SK-N-SH (cell line): ENCODE measurements around the gene RUVBL2.

ENCODE experiments used
- EP300 ChIP-seq, 2 experiments: IDR thresholded peaks; 2 replicates each; pipeline versions ENCODE4 v1.4.0 to v1.6.1; 2012; ENCODE audit warnings: borderline replicate concordance in 1 of 2, low read depth in 1 of 2, low read length in 1 of 2
- EZH2phosphoT487 ChIP-seq: fragments of 200-600 bp; sonication (generic); IDR thresholded peaks from 2 replicates; pipeline ENCODE4 v1.6.1; 2017; ENCODE audit warnings: low read depth, mixed run types, mild to moderate bottlenecking, antibody characterized with exemption, moderate library complexity, borderline replicate concordance
- FOXJ3 ChIP-seq: sonication (generic); formaldehyde crosslinking; IDR thresholded peaks from 2 replicates; pipeline ENCODE4 v1.5.1; 2020; ENCODE audit warnings: mild to moderate bottlenecking, missing genetic modification reagents
- FOXM1 ChIP-seq: IDR thresholded peaks from 2 replicates; pipeline ENCODE4 v1.4.0; 2012; ENCODE audit warnings: low read depth, mild to moderate bottlenecking
- GABPA ChIP-seq: IDR thresholded peaks from 2 replicates; pipeline ENCODE4 v1.4.0; 2012; ENCODE audit warnings: low read depth, mild to moderate bottlenecking
- MXI1 ChIP-seq: IDR thresholded peaks from 2 replicates; pipeline ENCODE4 v1.6.1; 2012; ENCODE audit warnings: mild to moderate bottlenecking, low read depth, low read length, improper control_type of control experiment
- SMC3 ChIP-seq: IDR thresholded peaks from 2 replicates; pipeline ENCODE4 v1.6.1; 2012; ENCODE audit warnings: low read depth, low read length, improper control_type of control experiment
- YY1 ChIP-seq: IDR thresholded peaks from 2 replicates; pipeline ENCODE4 v1.4.0; 2012; ENCODE audit warnings: low read depth, mild to moderate bottlenecking
- TF ChIP-seq, protein P1 (sequence below): fragments of 200-600 bp; sonication (generic); IDR thresholded peaks from 2 replicates; pipeline ENCODE4 v1.6.1; 2017; ENCODE audit warnings: antibody characterized with exemption, mild to moderate bottlenecking, moderate library complexity
- TF ChIP-seq, protein P2 (sequence below): IDR thresholded peaks from 2 replicates; pipeline ENCODE4 v1.4.0; 2012; ENCODE audit warnings: low read depth
- TF ChIP-seq, protein P3 (sequence below): IDR thresholded peaks from 2 replicates; pipeline ENCODE4 v1.4.0; 2012; ENCODE audit warnings: low read depth, borderline replicate concordance
- TF ChIP-seq, protein P4 (sequence below): fragments of 150-350 bp; IDR thresholded peaks from 2 replicates; pipeline ENCODE4 v1.6.1; 2017; ENCODE audit warnings: antibody characterized with exemption, low read length, low read depth, borderline replicate concordance
- TF ChIP-seq, protein P5 (sequence below): IDR thresholded peaks from 2 replicates; pipeline ENCODE4 v1.4.0; 2012; ENCODE audit warnings: low read depth, borderline replicate concordance
- TF ChIP-seq, protein P6 (sequence below): IDR thresholded peaks from 2 replicates; pipeline ENCODE4 v1.6.1; 2012; ENCODE audit warnings: mild to moderate bottlenecking, low read depth, low read length, moderate library complexity

DNA sequence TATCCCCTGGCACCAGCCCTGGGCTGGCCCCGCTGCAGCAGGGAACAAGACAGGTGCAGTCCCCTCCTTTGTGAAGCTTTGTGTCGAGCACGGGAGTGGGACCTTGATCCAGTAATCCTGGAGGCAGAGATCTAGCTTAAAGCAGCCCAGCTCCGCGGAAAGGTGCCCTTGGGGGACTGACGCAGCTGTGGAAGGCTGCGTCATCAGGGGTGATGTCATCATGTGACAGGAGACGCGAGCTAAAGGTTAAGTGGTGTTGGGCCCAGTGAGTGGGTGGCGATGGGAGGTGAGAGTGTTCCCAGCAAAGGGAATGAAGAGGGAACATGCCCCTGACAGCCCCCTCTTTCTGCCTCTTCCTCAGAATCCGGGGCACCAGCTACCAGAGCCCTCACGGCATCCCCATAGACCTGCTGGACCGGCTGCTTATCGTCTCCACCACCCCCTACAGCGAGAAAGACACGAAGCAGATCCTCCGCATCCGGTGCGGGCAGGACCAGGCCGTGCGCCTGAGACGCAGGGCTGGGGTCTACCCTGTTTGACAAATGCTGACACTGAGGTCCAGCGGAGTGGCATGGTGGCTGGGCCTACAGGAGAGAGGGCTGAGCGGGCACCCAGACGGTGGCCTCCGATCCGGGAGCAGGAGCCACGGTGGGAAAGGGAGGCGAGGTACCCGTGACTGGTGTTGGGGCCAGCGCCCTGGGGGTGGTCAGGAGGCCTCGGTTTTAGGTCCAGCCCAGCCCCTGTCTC is 20.6 kb downstream of the RUVBL2 start:
- TF ChIP-seq, protein P1, sequence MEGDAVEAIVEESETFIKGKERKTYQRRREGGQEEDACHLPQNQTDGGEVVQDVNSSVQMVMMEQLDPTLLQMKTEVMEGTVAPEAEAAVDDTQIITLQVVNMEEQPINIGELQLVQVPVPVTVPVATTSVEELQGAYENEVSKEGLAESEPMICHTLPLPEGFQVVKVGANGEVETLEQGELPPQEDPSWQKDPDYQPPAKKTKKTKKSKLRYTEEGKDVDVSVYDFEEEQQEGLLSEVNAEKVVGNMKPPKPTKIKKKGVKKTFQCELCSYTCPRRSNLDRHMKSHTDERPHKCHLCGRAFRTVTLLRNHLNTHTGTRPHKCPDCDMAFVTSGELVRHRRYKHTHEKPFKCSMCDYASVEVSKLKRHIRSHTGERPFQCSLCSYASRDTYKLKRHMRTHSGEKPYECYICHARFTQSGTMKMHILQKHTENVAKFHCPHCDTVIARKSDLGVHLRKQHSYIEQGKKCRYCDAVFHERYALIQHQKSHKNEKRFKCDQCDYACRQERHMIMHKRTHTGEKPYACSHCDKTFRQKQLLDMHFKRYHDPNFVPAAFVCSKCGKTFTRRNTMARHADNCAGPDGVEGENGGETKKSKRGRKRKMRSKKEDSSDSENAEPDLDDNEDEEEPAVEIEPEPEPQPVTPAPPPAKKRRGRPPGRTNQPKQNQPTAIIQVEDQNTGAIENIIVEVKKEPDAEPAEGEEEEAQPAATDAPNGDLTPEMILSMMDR: no peak
- TF ChIP-seq FOXJ3 (CRISPR knock-in tag) (no peak), FOXM1 (no peak), EP300 (IDR thresholded peaks at IDR 0.05; ENCODE audit: borderline replicate concordance in 1 of 2, low read depth in 1 of 2, low read length in 1 of 2) (no peak), EZH2phosphoT487 (no peak), MXI1 (no peak), SMC3 (no peak), GABPA (no peak), YY1 (no peak)
- TF ChIP-seq, protein P2, sequence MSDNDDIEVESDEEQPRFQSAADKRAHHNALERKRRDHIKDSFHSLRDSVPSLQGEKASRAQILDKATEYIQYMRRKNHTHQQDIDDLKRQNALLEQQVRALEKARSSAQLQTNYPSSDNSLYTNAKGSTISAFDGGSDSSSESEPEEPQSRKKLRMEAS: no peak
- TF ChIP-seq, protein P3, sequence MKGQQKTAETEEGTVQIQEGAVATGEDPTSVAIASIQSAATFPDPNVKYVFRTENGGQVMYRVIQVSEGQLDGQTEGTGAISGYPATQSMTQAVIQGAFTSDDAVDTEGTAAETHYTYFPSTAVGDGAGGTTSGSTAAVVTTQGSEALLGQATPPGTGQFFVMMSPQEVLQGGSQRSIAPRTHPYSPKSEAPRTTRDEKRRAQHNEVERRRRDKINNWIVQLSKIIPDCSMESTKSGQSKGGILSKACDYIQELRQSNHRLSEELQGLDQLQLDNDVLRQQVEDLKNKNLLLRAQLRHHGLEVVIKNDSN: no peak
- TF ChIP-seq, protein P4, sequence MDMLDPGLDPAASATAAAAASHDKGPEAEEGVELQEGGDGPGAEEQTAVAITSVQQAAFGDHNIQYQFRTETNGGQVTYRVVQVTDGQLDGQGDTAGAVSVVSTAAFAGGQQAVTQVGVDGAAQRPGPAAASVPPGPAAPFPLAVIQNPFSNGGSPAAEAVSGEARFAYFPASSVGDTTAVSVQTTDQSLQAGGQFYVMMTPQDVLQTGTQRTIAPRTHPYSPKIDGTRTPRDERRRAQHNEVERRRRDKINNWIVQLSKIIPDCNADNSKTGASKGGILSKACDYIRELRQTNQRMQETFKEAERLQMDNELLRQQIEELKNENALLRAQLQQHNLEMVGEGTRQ: no peak
- TF ChIP-seq, protein P5, sequence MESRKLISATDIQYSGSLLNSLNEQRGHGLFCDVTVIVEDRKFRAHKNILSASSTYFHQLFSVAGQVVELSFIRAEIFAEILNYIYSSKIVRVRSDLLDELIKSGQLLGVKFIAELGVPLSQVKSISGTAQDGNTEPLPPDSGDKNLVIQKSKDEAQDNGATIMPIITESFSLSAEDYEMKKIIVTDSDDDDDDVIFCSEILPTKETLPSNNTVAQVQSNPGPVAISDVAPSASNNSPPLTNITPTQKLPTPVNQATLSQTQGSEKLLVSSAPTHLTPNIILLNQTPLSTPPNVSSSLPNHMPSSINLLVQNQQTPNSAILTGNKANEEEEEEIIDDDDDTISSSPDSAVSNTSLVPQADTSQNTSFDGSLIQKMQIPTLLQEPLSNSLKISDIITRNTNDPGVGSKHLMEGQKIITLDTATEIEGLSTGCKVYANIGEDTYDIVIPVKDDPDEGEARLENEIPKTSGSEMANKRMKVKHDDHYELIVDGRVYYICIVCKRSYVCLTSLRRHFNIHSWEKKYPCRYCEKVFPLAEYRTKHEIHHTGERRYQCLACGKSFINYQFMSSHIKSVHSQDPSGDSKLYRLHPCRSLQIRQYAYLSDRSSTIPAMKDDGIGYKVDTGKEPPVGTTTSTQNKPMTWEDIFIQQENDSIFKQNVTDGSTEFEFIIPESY: no peak
- TF ChIP-seq, protein P6, sequence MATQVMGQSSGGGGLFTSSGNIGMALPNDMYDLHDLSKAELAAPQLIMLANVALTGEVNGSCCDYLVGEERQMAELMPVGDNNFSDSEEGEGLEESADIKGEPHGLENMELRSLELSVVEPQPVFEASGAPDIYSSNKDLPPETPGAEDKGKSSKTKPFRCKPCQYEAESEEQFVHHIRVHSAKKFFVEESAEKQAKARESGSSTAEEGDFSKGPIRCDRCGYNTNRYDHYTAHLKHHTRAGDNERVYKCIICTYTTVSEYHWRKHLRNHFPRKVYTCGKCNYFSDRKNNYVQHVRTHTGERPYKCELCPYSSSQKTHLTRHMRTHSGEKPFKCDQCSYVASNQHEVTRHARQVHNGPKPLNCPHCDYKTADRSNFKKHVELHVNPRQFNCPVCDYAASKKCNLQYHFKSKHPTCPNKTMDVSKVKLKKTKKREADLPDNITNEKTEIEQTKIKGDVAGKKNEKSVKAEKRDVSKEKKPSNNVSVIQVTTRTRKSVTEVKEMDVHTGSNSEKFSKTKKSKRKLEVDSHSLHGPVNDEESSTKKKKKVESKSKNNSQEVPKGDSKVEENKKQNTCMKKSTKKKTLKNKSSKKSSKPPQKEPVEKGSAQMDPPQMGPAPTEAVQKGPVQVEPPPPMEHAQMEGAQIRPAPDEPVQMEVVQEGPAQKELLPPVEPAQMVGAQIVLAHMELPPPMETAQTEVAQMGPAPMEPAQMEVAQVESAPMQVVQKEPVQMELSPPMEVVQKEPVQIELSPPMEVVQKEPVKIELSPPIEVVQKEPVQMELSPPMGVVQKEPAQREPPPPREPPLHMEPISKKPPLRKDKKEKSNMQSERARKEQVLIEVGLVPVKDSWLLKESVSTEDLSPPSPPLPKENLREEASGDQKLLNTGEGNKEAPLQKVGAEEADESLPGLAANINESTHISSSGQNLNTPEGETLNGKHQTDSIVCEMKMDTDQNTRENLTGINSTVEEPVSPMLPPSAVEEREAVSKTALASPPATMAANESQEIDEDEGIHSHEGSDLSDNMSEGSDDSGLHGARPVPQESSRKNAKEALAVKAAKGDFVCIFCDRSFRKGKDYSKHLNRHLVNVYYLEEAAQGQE: no peak
